HepG2 (cell line): Measurements from ENCODE around the gene DIAPH1. TPM values are rescaled to one million over a fixed set of nuclear protein-coding genes. Genes with fewer than 3 reads are reported as not detected.

Source experiments
- DDIT3 ChIP-seq: sonication (generic); formaldehyde crosslinking; IDR thresholded peaks from 2 replicates; pipeline ENCODE4 v1.4.0; 2020; ENCODE audit warnings: mild to moderate bottlenecking, missing genetic modification reagents
- HNRNPL ChIP-seq: fragments of 200-400 bp; formaldehyde crosslinking; IDR thresholded peaks from 2 replicates; pipeline ENCODE4 v1.6.1; 2017; ENCODE audit warnings: mild to moderate bottlenecking, low read depth, low read length
- NFYB ChIP-seq: sonication (generic); formaldehyde crosslinking; IDR thresholded peaks from 2 replicates; pipeline ENCODE4 v1.4.0; 2020; ENCODE audit warnings: missing genetic modification reagents
- NFYC ChIP-seq: IDR thresholded peaks from 2 replicates; pipeline ENCODE4 v1.6.1; 2016; ENCODE audit warnings: missing genetic modification reagents, missing compliant biosample characterization
- POGK ChIP-seq: sonication (generic); formaldehyde crosslinking; conservative IDR thresholded peaks from 2 replicates; pipeline ENCODE4 v1.8.0; 2022; ENCODE audit warnings: mild to moderate bottlenecking, moderate library complexity, missing genetic modification reagents
- SRSF9 ChIP-seq: fragments of 200-400 bp; formaldehyde crosslinking; IDR thresholded peaks from 2 replicates; pipeline ENCODE4 v1.6.1; 2018; ENCODE audit warnings: borderline replicate concordance, mild to moderate bottlenecking, low read depth, low read length; ENCODE audit not compliant: insufficient read depth, poor library complexity, severe bottlenecking
- TAF15 ChIP-seq: fragments of 200-400 bp; formaldehyde crosslinking; IDR thresholded peaks from one replicate; pipeline ENCODE4 v1.6.1; 2018; ENCODE audit warnings: mild to moderate bottlenecking, low read depth, low read length; ENCODE audit not compliant: poor library complexity, severe bottlenecking
- TEAD2 ChIP-seq: sonication (generic); formaldehyde crosslinking; IDR thresholded peaks from 2 replicates; pipeline ENCODE4 v1.9.0; 2021; ENCODE audit warnings: missing genetic modification reagents
- ZNF180 ChIP-seq: sonication (generic); formaldehyde crosslinking; IDR thresholded peaks from 2 replicates; pipeline ENCODE4 v1.4.0; 2020; ENCODE audit warnings: low read depth, missing genetic modification reagents, borderline replicate concordance
- ZSCAN9 ChIP-seq: IDR thresholded peaks from 2 replicates; pipeline ENCODE4 v1.6.1; 2016; ENCODE audit warnings: borderline replicate concordance
- polyA plus RNA-seq, 8 experiments: library from polyadenylated mRNA; depleted of rRNA in 3 of 8; stranded (reverse) in 7 of 8; unstranded in 1 of 8; fragments of >200 nt; fragmentation: Illumina TruSeq in 4 of 8; extraction: Trizol in 4 of 8; gene quantifications; 2 replicates each; pipeline versions ENCODE4 v1.2.1 to v1.2.3, GENCODE V29; 2011 to 2016; ENCODE audit warnings: low read depth in 4 of 8, missing spikeins in 1 of 8, mixed read lengths in 1 of 8; ENCODE audit not compliant: insufficient read depth in 1 of 8
- total RNA-seq, 5 experiments: library from RNA; depleted of rRNA; stranded (reverse); fragments of >200 nt; fragmentation: Illumina TruSeq; extraction: Trizol; gene quantifications; 2 replicates each; pipeline ENCODE4 v1.2.3, GENCODE V29; 2016; ENCODE audit warnings: low read depth in 1 of 5
- TF ChIP-seq, protein P1 (sequence below): sonication (generic); formaldehyde crosslinking; IDR thresholded peaks from 2 replicates; pipeline ENCODE4 v1.4.0; 2020; ENCODE audit warnings: mild to moderate bottlenecking, missing genetic modification reagents
- TF ChIP-seq, protein P2 (sequence below): sonication (generic); formaldehyde crosslinking; IDR thresholded peaks from 2 replicates; pipeline ENCODE4 v1.5.0; 2020; ENCODE audit warnings: mild to moderate bottlenecking, missing genetic modification reagents, moderate library complexity
- TF ChIP-seq, protein P3 (sequence below): sonication (generic); formaldehyde crosslinking; IDR thresholded peaks from 2 replicates; pipeline ENCODE4 v1.4.0; 2020; ENCODE audit warnings: missing genetic modification reagents

The DIAPH1 gene
- total and polyA plus RNA-seq, 2 of the 13 experiments (the other 11 are each of a cell fraction or from before 2014, with no cell fraction given) = 25.1 to 33.9 TPM

DNA sequence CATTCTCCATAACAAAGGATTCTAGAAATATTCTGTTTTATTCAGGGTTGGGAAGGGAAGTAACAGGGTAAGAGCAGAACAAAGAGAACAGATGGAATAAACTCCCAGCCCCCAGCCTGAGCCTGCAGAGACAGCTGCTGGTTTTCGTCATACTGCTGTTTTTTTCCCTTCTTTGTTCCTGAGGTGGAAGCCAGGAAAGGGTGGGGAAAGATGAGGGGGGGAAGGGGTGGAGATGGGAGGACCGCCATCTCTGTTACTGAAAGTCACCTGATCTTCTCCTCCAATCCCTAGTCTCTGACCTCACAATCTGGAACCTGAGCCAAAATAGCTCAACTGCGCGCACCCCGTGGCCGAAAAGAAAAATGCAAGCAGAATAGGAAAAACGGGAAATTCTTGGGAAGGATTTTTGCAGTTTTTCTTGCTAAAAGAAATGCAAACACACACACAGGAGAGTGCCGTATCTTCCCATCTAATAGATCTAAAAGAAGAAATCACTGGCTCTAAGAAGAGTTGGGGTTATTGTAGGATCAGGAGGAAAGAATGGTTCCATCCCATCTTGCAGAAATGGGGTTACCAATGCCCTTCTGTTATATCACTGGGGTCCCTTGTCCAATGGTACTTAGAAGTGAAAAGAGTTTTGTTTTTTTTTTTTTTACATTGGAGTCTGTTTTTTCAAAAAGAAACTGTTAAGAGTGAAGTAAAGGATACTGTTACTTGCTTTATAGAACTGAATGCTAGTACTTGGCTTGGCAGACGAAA lies 57.9 kb downstream of the DIAPH1 start (continued):
- TF ChIP-seq, protein P1, sequence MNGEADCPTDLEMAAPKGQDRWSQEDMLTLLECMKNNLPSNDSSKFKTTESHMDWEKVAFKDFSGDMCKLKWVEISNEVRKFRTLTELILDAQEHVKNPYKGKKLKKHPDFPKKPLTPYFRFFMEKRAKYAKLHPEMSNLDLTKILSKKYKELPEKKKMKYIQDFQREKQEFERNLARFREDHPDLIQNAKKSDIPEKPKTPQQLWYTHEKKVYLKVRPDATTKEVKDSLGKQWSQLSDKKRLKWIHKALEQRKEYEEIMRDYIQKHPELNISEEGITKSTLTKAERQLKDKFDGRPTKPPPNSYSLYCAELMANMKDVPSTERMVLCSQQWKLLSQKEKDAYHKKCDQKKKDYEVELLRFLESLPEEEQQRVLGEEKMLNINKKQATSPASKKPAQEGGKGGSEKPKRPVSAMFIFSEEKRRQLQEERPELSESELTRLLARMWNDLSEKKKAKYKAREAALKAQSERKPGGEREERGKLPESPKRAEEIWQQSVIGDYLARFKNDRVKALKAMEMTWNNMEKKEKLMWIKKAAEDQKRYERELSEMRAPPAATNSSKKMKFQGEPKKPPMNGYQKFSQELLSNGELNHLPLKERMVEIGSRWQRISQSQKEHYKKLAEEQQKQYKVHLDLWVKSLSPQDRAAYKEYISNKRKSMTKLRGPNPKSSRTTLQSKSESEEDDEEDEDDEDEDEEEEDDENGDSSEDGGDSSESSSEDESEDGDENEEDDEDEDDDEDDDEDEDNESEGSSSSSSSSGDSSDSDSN (CRISPR knock-in tag) = no peak
- TF ChIP-seq ZSCAN9 (CRISPR knock-in tag) (no peak), SRSF9 (no peak), NFYB (CRISPR knock-in tag) (peak; percentile 43; the same call in 1 of the 2 replicates), DDIT3 (CRISPR knock-in tag) (no peak), ZNF180 (no peak), POGK (CRISPR knock-in tag) (no peak), TAF15 (no peak), NFYC (peak; percentile 39; the same call in 1 of the 2 replicates), TEAD2 (CRISPR knock-in tag) (no peak), HNRNPL (no peak)
- TF ChIP-seq, protein P2, sequence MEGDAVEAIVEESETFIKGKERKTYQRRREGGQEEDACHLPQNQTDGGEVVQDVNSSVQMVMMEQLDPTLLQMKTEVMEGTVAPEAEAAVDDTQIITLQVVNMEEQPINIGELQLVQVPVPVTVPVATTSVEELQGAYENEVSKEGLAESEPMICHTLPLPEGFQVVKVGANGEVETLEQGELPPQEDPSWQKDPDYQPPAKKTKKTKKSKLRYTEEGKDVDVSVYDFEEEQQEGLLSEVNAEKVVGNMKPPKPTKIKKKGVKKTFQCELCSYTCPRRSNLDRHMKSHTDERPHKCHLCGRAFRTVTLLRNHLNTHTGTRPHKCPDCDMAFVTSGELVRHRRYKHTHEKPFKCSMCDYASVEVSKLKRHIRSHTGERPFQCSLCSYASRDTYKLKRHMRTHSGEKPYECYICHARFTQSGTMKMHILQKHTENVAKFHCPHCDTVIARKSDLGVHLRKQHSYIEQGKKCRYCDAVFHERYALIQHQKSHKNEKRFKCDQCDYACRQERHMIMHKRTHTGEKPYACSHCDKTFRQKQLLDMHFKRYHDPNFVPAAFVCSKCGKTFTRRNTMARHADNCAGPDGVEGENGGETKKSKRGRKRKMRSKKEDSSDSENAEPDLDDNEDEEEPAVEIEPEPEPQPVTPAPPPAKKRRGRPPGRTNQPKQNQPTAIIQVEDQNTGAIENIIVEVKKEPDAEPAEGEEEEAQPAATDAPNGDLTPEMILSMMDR (CRISPR knock-in tag) = peak; percentile 35
- TF ChIP-seq, protein P3, sequence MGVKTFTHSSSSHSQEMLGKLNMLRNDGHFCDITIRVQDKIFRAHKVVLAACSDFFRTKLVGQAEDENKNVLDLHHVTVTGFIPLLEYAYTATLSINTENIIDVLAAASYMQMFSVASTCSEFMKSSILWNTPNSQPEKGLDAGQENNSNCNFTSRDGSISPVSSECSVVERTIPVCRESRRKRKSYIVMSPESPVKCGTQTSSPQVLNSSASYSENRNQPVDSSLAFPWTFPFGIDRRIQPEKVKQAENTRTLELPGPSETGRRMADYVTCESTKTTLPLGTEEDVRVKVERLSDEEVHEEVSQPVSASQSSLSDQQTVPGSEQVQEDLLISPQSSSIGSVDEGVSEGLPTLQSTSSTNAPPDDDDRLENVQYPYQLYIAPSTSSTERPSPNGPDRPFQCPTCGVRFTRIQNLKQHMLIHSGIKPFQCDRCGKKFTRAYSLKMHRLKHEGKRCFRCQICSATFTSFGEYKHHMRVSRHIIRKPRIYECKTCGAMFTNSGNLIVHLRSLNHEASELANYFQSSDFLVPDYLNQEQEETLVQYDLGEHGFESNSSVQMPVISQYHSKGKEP (CRISPR knock-in tag) = no peak
- TF ChIP-seq, all 625 proteins: peak for 5
